Loucy (cell line): ENCODE measurements around the gene DAB1.

ENCODE experiments used
- CTCF ChIP-seq: fragments of 200-600 bp; sonication (generic); conservative IDR thresholded peaks from 2 replicates; pipeline ENCODE4 v1.5.1; 2014; ENCODE audit warnings: mild to moderate bottlenecking, antibody characterized with exemption, low read length
- EZH2phosphoT487 ChIP-seq: fragments of 200-600 bp; IDR thresholded peaks from 2 replicates; pipeline ENCODE4 v1.6.1; 2018; ENCODE audit warnings: antibody characterized with exemption, mild to moderate bottlenecking, moderate library complexity, borderline replicate concordance

- TF ChIP-seq CTCF, result no peak
- TF ChIP-seq EZH2phosphoT487, result no peak
Observed at GRCh38 chr1:57048856-57049255, 375.0 kb downstream of the DAB1 start.
